ENCODE results near the gene RASAL3.

RASAL3 gene

GRCh38 chr19:15448778-15449619 is 15.3 kb downstream of the RASAL3 start:
- no peak for DNase-seq

- DNase-seq, result no peak
Measured at GRCh38 chr19:15448044-15448777, 16.1 kb downstream of the RASAL3 start.

- DNase-seq, result no peak
Measured at GRCh38 chr19:15447057-15447456, 17.3 kb downstream of the RASAL3 start.

GRCh38 chr19:15445807-15446376 is 18.5 kb downstream of the RASAL3 start:
- DNase-seq, result no peak

- no peak for DNase-seq
Measured at GRCh38 chr19:15445227-15445605, 19.1 kb downstream of the RASAL3 start.

- DNase-seq, result no peak
Measured at GRCh38 chr19:15444505-15445226, 19.7 kb downstream of the RASAL3 start.

GRCh38 chr19:15443838-15444237 is 20.5 kb downstream of the RASAL3 start:
- DNase-seq, result no peak

GRCh38 chr19:15443325-15443724 is 21.0 kb downstream of the RASAL3 start:
- DNase-seq, result no peak

GRCh38 chr19:15442142-15442920 is 22.0 kb downstream of the RASAL3 start:
- no peak for DNase-seq

- DNase-seq, result no peak
Measured at GRCh38 chr19:15441317-15441716, 23.0 kb downstream of the RASAL3 start.

GRCh38 chr19:15439821-15440641 is 24.3 kb downstream of the RASAL3 start:
- no peak for DNase-seq

- DNase-seq, result no peak
Measured at GRCh38 chr19:15439078-15439799, 25.1 kb downstream of the RASAL3 start.

- no peak for DNase-seq
Measured at GRCh38 chr19:15438577-15438976, 25.8 kb downstream of the RASAL3 start.

- DNase-seq, result no peak
Measured at GRCh38 chr19:15438124-15438496, 26.2 kb downstream of the RASAL3 start.

GRCh38 chr19:15437355-15438123 is 26.8 kb downstream of the RASAL3 start:
- DNase-seq, result no peak

GRCh38 chr19:15436826-15437110 is 27.6 kb downstream of the RASAL3 start:
- DNase-seq, result no peak

GRCh38 chr19:15436012-15436825 is 28.1 kb downstream of the RASAL3 start:
- DNase-seq, result no peak

- DNase-seq, result no peak
Measured at GRCh38 chr19:15433519-15434069, 30.8 kb downstream of the RASAL3 start.
